Ureter (tissue), 1 donor: ENCODE measurements around the gene RITA1. TPM values are rescaled to one million over a fixed set of nuclear protein-coding genes. Genes with fewer than 3 reads are reported as not detected.

Experiments used
- DNase-seq: peaks from one replicate; pipeline ENCODE4 v3.0.0-alpha.2; 2020; ENCODE audit warnings: low spot score
- total RNA-seq: library from RNA; stranded (reverse); gene quantifications from one replicate; pipeline ENCODE4 v1.2.4, GENCODE V29; 2023
- donor health status: DM: yes; HTN: yes; CAD: no.

Gene RITA1
- total RNA-seq, 1 donor from 2014 or later, result 11.6 TPM

DNA sequence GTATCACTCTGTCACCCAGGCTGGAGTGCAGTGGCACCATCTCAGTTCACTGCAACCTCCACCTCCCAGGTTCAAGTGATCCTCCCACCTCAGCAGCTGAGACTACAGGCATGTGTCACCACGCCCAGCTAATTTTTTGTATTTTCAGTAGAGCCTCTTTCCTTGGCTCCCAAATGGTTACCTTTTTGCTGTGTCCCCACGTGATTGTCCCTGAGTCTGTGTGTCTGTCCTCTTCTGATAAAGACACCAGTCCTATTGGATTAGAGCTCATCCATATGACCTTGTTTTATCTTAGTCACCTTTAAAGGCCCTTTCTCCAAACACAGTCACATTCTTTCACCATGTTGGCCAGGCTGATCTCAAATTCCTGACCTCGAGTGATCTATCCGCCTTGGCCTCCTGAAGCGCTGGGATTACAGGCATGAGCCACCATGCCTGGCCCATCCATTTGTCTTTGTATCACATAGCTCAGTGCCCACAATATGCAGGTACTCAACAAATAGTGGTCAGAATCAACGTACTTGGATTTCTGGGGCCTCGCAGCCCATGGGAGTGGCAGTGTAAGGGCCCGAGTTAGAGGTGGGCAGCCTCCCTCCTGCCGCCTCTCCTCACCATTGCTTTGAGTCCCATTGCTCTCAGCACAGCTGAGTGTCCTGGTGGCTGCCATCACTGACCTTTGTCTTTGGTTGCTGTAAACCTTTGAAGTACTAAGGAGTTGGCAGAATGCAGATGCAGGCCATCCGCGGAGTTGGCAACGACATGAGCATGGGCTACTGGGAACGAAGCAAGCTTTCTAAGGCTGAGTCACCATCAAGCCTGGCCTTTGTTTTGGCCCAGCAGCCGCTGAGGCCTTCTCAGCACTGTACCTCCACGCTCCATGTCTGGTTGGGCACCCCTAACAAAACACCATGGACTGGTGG lies 45.1 kb downstream of the RITA1 start:
- DNase-seq, result no peak

DNA sequence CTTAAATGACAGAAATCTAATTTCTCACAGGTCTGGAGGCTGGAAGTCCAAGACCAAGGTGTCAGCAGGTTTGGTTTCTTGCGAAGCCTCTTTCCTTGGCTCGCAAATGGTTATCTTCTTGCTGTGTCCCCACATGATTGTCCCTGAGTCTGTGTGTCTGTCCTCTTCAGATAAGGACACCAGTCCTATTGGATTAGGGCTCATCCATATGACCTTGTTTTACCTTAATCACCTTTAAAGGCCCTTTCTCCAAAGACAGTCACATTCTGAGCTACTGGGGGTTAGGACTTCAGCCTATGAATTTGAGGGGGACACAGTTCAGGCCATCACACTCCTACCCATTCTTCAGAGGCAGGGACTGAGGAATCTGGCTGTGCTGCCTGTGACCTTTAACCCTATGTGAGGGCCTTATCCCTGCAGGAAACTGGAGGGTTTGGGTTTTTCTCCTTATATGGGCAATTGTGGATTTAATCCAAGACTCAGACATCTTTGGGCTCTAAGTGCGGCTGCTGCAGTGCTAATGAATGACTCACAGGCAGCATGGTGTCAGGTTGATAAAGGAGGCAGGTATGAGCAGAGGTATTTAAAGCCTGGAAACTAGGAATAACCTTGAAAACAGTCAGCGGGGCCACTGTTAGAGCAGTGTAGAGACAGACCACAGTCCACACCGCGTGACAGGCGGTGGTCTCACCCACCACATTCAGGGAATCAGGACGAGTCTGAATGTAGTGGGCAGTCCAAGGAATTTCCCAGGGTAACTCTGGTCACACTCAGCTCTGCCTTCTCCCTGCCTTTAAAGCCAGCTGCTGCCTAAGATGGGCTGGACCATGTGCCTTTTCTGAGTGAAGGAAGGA lies 45.9 kb downstream of the RITA1 start:
- DNase-seq, result no peak

DNA sequence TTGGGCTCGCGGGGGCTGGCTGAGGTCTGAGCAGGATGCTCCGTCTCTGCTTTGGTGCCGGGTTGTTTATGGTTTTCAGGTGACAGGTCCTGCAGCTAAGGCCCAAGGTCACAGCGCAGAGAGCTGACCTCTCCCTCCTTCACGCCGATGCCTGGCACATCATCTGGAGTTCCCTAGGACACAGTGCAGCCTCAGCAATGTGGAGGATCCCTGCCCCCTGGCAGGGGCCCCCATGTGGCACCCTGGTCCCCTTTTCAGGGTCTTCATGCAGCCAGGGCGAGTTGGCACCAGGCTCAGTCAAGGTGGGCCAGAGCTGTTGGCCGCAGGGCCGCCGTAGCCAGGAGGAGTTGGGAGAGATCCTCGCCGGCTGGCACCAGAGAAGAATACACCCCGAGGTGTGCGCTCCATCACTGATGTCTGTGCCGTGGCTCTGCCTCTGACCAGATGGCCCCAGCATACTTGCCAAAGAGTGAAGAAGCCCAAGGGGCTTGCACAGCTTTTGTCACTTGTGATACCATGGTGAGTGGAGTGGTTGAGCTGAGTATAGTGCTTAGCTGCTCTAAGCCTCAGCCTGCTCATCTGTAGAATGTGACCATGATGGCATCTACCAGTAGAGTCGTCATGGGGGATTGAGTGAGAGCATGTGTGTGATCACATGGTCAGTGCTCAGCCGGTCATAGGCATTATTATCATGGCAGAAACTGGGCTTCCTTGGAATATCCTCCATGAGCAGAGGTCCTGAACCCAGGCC lies 46.7 kb downstream of the RITA1 start:
- no peak for DNase-seq

DNA sequence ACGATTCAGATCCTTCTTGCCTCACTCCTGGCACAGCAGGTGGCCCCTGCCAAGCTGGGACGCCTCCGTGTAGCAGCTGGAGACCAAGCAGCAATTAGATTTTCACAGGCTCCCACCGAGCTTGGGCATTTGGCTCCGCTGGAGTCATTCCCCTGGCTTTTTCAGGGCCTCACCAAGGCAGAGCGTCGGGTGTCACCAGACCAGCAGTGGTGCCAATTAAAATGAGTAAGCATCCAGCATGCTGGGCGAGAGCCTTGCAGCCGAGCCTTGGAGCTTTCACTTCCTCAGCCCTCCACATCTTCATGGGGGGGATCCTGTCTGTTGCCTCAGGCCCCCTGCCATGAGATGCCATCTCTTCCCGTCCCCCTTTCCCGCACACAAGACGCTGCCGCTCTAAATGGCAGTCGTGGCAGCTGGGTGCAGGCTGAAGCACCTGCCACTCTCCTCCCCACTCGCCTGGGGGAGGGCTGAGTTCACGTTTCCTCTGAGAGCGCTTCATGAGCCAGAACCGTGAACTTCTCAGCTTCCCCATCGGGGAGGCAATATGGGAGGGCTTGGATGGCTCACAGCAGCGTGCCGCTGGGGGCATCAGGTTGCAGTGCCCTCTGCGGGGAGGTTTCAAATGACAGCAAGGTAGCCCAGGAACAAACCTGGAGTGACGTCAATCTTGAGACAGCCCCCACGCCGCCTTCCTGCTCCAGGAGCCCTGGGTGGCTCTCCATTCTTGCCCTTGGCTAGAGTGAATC lies 47.5 kb downstream of the RITA1 start:
- no peak for DNase-seq

DNA sequence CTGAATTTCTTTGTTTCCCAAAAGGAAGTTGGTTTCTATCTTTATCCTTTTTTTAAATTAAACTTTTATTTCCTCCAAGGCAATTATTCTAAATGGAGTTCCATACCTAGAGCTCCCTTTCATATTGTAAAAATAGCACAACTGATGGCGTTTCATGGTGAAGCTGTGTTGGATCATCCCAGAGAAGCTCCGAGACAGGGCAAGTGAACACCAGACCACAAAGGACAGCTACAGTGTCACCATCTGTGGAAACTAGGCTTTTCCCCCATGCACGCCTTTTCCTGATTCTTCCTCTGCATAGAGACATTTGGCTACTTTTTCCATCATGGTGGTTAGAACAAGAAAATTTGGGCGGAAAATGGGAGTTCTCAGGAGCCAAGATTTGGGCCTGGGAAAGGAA lies 48.4 kb downstream of the RITA1 start:
- DNase-seq, result no peak

DNA sequence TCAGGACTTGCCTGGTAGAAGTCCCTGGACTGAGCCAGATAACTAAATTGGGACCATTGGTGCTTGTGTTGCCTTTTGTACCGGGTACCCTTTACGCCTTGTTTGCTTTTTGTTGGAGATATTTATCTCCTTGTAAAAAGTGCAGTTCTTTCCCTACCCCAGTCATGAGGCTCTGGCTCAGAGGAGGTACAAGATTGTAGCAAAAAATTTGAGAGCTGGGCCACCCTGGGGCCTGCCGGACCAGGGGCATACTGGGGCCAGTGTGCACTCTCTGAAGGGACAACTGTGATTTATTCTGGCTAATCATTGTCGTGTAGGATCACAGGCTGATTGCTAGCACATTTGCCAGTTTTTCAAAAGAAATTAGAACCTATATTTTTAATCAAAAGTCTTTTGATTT lies 49.0 kb downstream of the RITA1 start:
- DNase-seq, result no peak

DNA sequence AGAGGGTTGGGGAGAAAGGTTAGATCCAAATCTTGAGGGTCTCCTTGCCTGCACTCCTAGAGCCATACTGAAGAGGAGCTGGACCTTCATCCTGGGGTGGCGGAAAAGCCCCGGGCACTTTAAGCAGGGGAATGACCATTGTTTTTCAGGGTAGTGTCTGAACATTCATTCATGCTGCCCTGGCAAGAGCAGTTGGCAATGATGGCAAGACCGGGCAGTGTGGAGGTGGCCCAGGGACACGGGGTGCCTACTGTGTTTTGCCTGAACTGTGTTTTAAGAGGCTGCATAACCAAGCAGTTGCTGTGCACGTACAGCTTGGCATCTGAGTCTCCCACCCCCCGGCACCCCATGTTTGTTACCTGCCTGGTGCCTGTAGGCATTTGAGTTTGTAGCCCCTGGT lies 50.5 kb downstream of the RITA1 start:
- no peak for DNase-seq

DNA sequence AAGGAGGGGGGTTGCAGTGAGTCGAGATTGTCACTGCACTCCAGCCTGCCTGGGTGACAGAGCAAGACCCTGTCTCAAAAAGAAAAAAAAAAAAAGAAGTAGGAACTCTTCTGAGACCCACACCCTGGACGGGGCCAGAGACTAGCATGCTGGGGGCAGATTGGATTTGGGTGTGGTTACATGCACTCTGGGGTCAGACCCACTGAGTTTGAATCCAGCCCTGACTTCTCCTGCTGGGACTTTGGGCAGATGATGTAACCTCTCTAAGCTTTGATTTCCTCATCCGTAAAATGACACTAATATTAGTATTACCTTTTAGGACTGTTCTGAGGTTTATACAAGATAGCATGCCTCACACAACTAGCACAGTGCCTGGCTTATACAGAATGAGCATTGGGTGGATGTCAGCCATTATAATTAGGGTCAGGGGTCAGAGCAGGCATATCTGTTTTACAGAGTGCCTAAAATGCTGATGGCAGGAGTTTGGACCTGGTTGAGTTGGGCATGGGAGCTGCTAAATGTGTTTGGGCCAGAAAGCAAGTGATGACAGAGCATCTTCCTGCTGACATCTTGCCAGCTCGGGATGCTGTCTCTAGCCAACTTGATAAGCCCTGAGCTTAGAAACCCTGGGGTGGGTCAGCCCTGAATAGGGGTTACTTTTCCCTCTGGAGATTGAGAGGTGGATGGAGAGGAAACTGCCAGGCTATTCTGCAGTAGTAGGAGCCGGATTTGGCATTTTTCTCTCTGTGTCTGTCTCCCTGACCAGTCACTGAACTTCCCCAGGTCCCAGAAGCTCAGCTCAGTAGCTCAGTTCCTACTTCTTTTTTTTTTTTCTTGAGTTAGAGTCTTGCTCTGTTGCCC lies 51.2 kb downstream of the RITA1 start:
- DNase-seq, result no peak

DNA sequence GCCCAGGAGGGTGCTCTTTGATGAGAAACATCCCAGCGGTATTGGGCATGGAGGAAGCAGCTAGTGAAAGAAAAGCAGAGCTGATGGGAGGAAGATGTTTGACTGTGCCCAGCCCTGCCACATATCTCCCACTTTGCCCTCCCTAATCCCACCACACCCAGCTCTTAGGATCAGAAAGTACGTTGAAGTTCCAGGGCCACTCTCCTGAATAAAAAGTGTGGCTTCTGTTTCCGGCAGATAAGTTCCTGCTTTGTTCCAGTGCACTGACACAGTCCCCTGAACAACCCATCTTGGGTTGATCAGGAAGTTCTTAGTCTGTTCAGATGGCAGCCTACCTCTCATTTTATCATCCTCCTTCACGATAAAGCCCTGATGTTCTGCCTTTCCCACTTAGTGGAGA lies 52.2 kb downstream of the RITA1 start:
- no peak for DNase-seq

DNA sequence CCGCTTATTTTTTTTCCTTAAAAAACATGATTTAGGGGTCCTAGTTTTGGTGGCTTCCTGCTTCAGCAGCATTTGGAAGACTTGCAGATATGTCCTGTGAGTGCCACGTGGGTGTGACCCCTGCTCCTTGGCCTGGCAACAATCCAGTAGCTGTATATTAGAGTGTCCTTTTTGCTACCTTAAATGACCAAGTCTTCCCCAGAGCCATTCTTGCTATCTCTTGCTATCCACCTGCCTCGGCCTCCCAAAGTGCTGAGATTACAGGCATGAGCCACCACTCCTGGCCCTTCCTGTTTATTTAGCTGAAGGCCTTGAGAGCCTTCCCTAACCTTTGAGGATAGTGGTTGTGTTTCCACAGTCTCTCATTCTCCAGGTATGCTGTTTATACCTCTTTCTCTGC lies 52.8 kb downstream of the RITA1 start:
- no peak for DNase-seq

DNA sequence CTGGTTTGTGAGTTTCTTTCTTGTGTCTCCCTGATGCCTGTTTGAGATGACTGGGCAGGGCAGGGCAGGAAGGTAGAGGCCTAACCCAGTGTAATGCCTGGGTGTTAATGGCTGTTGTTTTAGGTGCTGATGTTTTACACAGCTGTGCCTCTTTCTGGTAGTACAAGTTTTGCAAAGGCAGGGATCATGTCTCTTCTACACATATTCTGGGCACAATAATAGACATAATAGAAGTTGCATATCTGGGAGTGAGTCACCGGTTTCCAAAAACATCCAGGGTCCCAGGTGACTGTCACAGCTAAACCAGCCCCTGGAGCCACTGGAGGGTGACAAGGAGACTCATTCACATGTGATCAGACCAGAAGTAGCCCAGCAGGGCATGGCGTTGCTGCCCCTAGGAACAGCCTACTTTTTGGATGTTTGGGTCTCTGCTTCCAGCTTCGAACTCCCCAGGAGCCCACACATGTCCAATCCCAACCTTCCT lies 53.8 kb downstream of the RITA1 start:
- no peak for DNase-seq

DNA sequence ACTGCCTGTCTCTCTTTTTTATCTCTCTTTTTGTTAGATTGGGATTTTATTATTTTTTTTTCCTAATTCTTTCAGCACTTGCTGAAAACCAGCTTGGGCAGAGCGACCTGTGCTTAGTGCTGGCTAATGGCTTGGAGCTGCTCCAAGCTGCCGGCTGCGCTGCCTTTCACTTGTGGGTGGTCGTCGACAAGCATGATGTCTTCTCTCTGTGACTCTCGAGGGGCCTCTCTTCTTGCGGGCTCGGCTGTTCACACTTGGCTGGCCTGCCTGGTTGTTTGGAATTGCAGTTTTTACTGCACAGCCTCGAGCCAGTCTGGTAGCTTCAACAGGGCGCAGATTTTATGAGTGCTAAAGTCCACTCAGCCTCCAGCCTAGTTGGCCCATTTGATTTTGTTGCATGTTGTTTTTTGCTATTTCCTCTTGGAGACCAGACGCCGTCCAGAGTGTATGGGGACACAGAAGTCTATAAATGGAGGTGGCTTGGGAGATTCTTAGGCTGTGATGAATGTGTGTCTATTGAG lies 54.4 kb downstream of the RITA1 start:
- DNase-seq, result no peak

DNA sequence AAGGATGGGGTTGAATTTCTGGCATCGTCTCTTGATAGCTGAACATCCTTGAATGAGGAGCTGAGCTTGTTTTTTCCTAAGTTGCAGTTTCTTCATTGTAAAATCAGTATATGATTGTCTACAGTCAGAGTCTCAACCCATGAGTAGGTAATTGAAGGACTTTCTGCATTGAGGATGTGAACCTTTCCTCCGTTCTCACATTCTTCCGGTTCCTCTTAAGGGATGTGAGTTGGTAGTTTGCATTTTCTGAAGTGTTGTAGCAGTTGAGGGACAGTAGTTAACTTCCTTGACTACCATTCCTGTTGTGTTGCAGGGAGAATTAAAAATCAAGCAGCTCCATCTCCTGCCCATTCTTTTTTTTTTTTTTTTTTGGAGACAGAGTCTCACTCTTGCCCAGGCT lies 54.9 kb downstream of the RITA1 start:
- DNase-seq, result no peak

DNA sequence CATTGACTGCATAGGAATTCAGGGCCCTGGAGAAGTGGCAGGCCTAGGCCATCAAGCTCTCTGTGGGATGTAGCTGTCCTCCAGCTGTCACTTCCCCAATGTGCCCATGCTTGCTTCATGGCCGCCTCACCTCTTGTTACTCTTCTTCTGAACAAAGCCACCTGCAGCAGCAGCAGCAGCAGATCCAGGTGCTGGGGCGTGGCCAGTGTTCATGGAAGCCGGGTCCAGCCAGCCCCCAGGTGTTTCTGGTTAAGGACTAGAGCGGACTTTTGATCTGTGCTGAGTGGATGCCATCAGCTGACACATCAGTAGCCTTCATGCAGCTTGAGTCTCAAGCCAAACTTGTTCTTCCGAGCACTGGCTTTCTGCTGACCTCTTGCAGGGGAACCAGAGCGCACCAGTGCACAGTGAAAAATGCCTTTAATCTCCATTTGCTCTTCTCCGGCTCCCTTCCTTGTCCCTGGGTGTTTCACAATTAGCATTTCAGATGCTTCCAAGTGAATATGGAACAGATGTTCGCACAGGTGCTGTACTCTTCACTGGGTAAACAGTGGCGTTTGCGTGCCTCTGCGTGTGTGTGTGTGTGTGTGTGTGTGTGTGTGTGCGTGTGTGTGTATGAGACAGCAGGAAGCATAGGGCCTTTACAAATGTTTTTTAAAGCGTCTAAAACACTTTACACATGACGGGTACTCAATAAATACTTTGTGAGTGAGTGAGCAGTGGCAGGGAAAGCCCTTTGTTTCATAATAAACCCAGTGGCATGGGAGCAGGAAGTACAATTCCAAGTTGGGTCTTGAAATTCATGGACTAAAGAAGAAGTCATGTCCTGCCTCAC lies 55.9 kb downstream of the RITA1 start:
- DNase-seq, result no peak

Other genes starting within 250 kb of the RITA1 start
- 33.4 TPM for gene OAS3, start 247.2 kb upstream of the RITA1 start, total RNA-seq
- gene OAS2, start 207.2 kb upstream of the RITA1 start, total RNA-seq, result 27.5 TPM
- gene DTX1, start 129.0 kb upstream of the RITA1 start, total RNA-seq, result 1.1 TPM
- 1.6 TPM for gene RASAL1, start 50.0 kb upstream of the RITA1 start, total RNA-seq
- not detected for gene CFAP73, start 36.0 kb upstream of the RITA1 start, total RNA-seq
- gene DDX54, start 243 bp upstream of the RITA1 start, total RNA-seq, result 65.2 TPM
- gene TPCN1, start 35.7 kb downstream of the RITA1 start, total RNA-seq, result 133 TPM
- gene SLC8B1, start 149.4 kb downstream of the RITA1 start, total RNA-seq, result 49.5 TPM
- 31.8 TPM for gene PLBD2, start 172.9 kb downstream of the RITA1 start, total RNA-seq
- gene SDS, start 218.2 kb downstream of the RITA1 start, total RNA-seq, result 6.4 TPM
- gene SDSL, start 236.7 kb downstream of the RITA1 start, total RNA-seq, result 17.4 TPM